PC-3 (cell line): ENCODE results near the gene PITPNM3. TPM values are rescaled to one million over a fixed set of nuclear protein-coding genes. Genes with fewer than 3 reads are reported as not detected.

Experiments used
- ATAC-seq: fragments of 200-7000 bp; cut with Tn5 transposase; 2 replicates; pipeline ENCODE4 v1.9.1; 2020; ENCODE audit warnings: mild to moderate bottlenecking, moderate library complexity
- BruUV-seq: library from RNA; stranded (reverse); fragments of 400-500 nt; replicated peaks from 2 replicates; lab custom pipeline; 2021; lab: Mats Ljungman, UMichigan
- CTCF ChIA-PET: fragments of 300-600 bp; sonication (Branson Sonifier 250); formaldehyde crosslinking; loops from one replicate; lab custom pipeline; 2022; ENCODE audit warnings: antibody characterized with exemption; lab: Charles Lee
- POLR2A ChIA-PET: fragments of 300-600 bp; sonication (Branson Sonifier 250); formaldehyde crosslinking; loops from one replicate; lab custom pipeline; 2022; ENCODE audit warnings: antibody characterized with exemption; ENCODE audit not compliant: unreplicated experiment; lab: Charles Lee
- DNase-seq: peaks from one replicate; pipeline ENCODE4 v3.0.0-alpha.2; 2015
- H2AFZ ChIP-seq: fragments of 300-600 bp; sonication (generic); 2 replicates; pipeline ENCODE4 v1.6.0; 2016; ENCODE audit warnings: antibody characterized with exemption, low read length
- H3F3A ChIP-seq: fragments of 300-600 bp; sonication (generic); one replicate; pipeline ENCODE4 v1.6.0; 2017; ENCODE audit warnings: antibody characterized with exemption, low read length, control low read depth, mild to moderate bottlenecking; ENCODE audit not compliant: unreplicated experiment
- H3K27ac ChIP-seq: fragments of 300-600 bp; sonication (generic); 2 replicates; pipeline ENCODE4 v1.5.1; 2016; ENCODE audit warnings: mild to moderate bottlenecking, low read length
- H3K27me3 ChIP-seq: fragments of 300-600 bp; sonication (generic); 2 replicates; pipeline ENCODE4 v1.6.1; 2016; ENCODE audit warnings: low read length, mixed read lengths
- H3K36me3 ChIP-seq: fragments of 300-600 bp; sonication (generic); 2 replicates; pipeline ENCODE4 v1.6.1; 2016; ENCODE audit warnings: low read depth, mixed run types, low read length, mixed read lengths
- H3K4me1 ChIP-seq: fragments of 300-600 bp; sonication (generic); 2 replicates; pipeline ENCODE4 v1.5.1; 2016; ENCODE audit warnings: low read length; ENCODE audit not compliant: insufficient read depth
- H3K4me2 ChIP-seq: fragments of 300-600 bp; sonication (generic); 2 replicates; pipeline ENCODE4 v1.6.0; 2016; ENCODE audit warnings: low read length
- H3K4me3 ChIP-seq: fragments of 300-600 bp; sonication (generic); 2 replicates; pipeline ENCODE4 v1.5.1; 2016; ENCODE audit warnings: mild to moderate bottlenecking, low read length, mixed read lengths
- H3K79me2 ChIP-seq: fragments of 300-600 bp; sonication (generic); 2 replicates; pipeline ENCODE4 v1.6.1; 2017; ENCODE audit warnings: low read length, mixed read lengths
- H3K9ac ChIP-seq: fragments of 300-600 bp; sonication (generic); 2 replicates; pipeline ENCODE4 v1.6.0; 2016; ENCODE audit warnings: mild to moderate bottlenecking, low read length
- H3K9me2 ChIP-seq: fragments of 300-600 bp; sonication (generic); replicated peaks from 2 replicates; pipeline ENCODE4 v1.6.1; 2016; ENCODE audit warnings: mixed run types, low read length, mixed read lengths
- H3K9me3 ChIP-seq: fragments of 300-600 bp; sonication (generic); 2 replicates; pipeline ENCODE4 v1.6.1; 2016; ENCODE audit warnings: low read length, mixed read lengths
- H4K20me1 ChIP-seq: fragments of 300-600 bp; sonication (generic); 2 replicates; pipeline ENCODE4 v1.6.1; 2016; ENCODE audit warnings: low read length, mixed read lengths
- CTCF ChIP-seq: fragments of 300-600 bp; sonication (generic); conservative IDR thresholded peaks from 2 replicates; pipeline ENCODE4 v1.5.1; 2017; ENCODE audit warnings: antibody characterized with exemption, low read depth, mild to moderate bottlenecking, low read length
- EZH2 ChIP-seq: fragments of 300-600 bp; sonication (generic); IDR thresholded peaks from one replicate; pipeline ENCODE4 v1.6.1; 2017; ENCODE audit warnings: antibody characterized with exemption, mild to moderate bottlenecking, low read length; ENCODE audit not compliant: unreplicated experiment
- EZH2phosphoT487 ChIP-seq: fragments of 300-600 bp; sonication (generic); IDR thresholded peaks from 2 replicates; pipeline ENCODE4 v1.6.1; 2018; ENCODE audit warnings: mild to moderate bottlenecking, antibody characterized with exemption, low read length, borderline replicate concordance
- intact Hi-C: fragments of 100-400 bp; cut with micrococcal nuclease; formaldehyde crosslinking; loops from 2 replicates; pipeline ENCODE4 v1.9.0; 2023
- total RNA-seq: library from RNA; depleted of rRNA; stranded (reverse); fragments of >200 nt; gene quantifications from 2 replicates; pipeline ENCODE4 v1.2.3, GENCODE V29; 2014

The PITPNM3 gene
- total RNA-seq, 1 experiment from 2014 or later: 7.1 TPM

GRCh38 chr17:6482105-6482455 is 74.3 kb downstream of the PITPNM3 start:
- Histone ChIP-seq H3K27ac (no peak overlapping the region), H4K20me1 (no peaks in the 10 kb centered on the region), H3K9me2 (no peaks in the 10 kb centered on the region), H3F3A (no peaks in the 10 kb centered on the region), H3K79me2 (no peaks in the 10 kb centered on the region), H2AFZ (no peak overlapping the region), H3K4me3 (no peak overlapping the region), H3K9me3 (no peaks in the 10 kb centered on the region), H3K9ac (no peak overlapping the region), H3K36me3 (no peaks in the 10 kb centered on the region), H3K4me2 (no peak overlapping the region), H3K27me3 (no peaks in the 10 kb centered on the region), H3K4me1 (no peaks in the 10 kb centered on the region)
- BruUV-seq: no TSS peak
- TF ChIP-seq EZH2phosphoT487 (no peak), EZH2 (no peak), CTCF (no peak)
- POLR2A ChIA-PET: no interaction called here
- ATAC-seq: no peak
- CTCF ChIA-PET: no interaction called here
- intact Hi-C loops: no loop called here
- DNase-seq: no peak

DNA sequence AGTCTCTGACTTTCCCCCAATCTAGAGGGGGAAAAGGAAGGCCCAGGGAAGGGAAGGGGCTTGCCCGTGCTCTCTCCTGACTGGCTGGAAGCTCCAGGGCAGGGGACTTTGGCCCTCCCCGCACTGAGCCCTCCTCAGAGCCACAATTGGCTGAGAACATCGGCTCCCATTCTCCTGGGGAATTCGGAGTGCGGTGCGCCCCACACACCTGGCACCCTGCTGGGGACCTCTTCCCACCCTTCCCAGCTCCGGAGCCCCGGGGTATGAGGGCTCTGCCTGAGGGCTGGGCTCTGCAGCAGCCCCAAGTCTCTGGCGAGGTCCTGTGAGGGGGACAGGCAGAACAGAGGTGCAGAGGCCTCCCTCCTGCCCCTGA is 76.1 kb downstream of the PITPNM3 start:
- POLR2A ChIA-PET: interaction anchor here (0.6 kb wide), 1 partner anchor 9 kb away, joined by 6 read pairs; no protein-coding TSS in a partner anchor

More for the DNA sequence above, 76.1 kb downstream of the PITPNM3 start:
- H3F3A ChIP-seq: no peaks in the 10 kb centered on the region
- H4K20me1 ChIP-seq: no peaks in the 10 kb centered on the region
- H3K27me3 ChIP-seq: no peaks in the 10 kb centered on the region
- no TSS peak for BruUV-seq
- no peaks in the 10 kb centered on the region for H3K79me2 ChIP-seq
- CTCF ChIA-PET: no interaction called here
- H3K27ac ChIP-seq: no peak overlapping the region
- H3K9me2 ChIP-seq: no peaks in the 10 kb centered on the region
- no peaks in the 10 kb centered on the region for H3K36me3 ChIP-seq
- no peak overlapping the region for H3K9ac ChIP-seq
- DNase-seq (no peak), ATAC-seq (no peak)
- no peak overlapping the region for H2AFZ ChIP-seq
- H3K4me2 ChIP-seq: no peak overlapping the region
- TF ChIP-seq EZH2 (no peak), CTCF (no peak), EZH2phosphoT487 (no peak)
- no peak overlapping the region for H3K4me3 ChIP-seq
- H3K4me1 ChIP-seq: no peaks in the 10 kb centered on the region
- intact Hi-C loops: no loop called here
- no peaks in the 10 kb centered on the region for H3K9me3 ChIP-seq
